SU-DHL-6 (cell line): ENCODE data around the gene PGBD5.

Source experiments
- EZH2phosphoT487 ChIP-seq: fragments of 200-600 bp; sonication (generic), shearing (Covaris generic); conservative IDR thresholded peaks from 2 replicates; pipeline ENCODE4 v1.6.1; 2018; ENCODE audit warnings: mild to moderate bottlenecking, antibody characterized with exemption, low read length, moderate library complexity, mixed read lengths
- TF ChIP-seq, protein P1 (sequence below): fragments of 200-600 bp; sonication (generic); IDR thresholded peaks from one replicate; pipeline ENCODE4 v1.5.1; 2017; ENCODE audit warnings: antibody characterized with exemption, mild to moderate bottlenecking, low read length, moderate library complexity; ENCODE audit not compliant: insufficient read depth, poor library complexity, severe bottlenecking

DNA sequence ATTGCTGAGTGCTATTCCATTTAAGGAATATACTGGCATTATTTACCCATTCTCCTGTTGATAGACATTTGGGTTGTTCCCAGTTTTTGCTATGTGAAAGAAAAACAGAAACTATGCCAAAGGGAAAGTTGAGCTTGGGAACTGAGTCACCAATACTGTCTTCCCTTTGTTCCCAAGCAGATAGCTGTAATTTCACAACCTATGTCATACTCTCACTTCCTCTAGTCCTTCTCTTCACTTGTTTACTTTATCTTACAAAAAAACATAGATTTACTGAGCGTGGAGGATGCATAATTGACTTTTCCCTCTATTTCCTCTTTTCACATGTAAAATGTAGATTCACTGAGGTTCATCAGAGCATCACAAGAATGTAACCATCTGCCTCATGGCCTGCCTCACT is 32.4 kb upstream of the PGBD5 start:
- TF ChIP-seq, protein P1, sequence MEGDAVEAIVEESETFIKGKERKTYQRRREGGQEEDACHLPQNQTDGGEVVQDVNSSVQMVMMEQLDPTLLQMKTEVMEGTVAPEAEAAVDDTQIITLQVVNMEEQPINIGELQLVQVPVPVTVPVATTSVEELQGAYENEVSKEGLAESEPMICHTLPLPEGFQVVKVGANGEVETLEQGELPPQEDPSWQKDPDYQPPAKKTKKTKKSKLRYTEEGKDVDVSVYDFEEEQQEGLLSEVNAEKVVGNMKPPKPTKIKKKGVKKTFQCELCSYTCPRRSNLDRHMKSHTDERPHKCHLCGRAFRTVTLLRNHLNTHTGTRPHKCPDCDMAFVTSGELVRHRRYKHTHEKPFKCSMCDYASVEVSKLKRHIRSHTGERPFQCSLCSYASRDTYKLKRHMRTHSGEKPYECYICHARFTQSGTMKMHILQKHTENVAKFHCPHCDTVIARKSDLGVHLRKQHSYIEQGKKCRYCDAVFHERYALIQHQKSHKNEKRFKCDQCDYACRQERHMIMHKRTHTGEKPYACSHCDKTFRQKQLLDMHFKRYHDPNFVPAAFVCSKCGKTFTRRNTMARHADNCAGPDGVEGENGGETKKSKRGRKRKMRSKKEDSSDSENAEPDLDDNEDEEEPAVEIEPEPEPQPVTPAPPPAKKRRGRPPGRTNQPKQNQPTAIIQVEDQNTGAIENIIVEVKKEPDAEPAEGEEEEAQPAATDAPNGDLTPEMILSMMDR: no peak
- TF ChIP-seq EZH2phosphoT487: no peak
